Activated CD8-positive, alpha-beta T cell treated with anti-CD3 and anti-CD28 coated beads for 36 hours (primary cell): Measurements from ENCODE around the gene GNAO1. TPM values are rescaled to one million over a fixed set of nuclear protein-coding genes. Genes with fewer than 3 reads are reported as not detected.

Experiments
- ATAC-seq: fragments of 200-7000 bp; cut with Tn5 transposase; one replicate; pipeline ENCODE4 v1.10.0; 2021; ENCODE audit warnings: mild to moderate bottlenecking, moderate library complexity
- CTCF ChIA-PET: fragments of 350-600 bp; sonication (Branson Sonifier 250); formaldehyde crosslinking; loops from one replicate; lab custom pipeline; 2021; ENCODE audit warnings: antibody characterized with exemption; lab: Charles Lee
- POLR2A ChIA-PET: fragments of 350-600 bp; sonication (Branson Sonifier 250); formaldehyde crosslinking; loops from one replicate; lab custom pipeline; 2021; ENCODE audit warnings: antibody characterized with exemption; lab: Charles Lee
- DNase-seq: peaks from one replicate; pipeline ENCODE4 v3.0.0-alpha.2; 2020
- H3K27ac Mint-ChIP-seq: one replicate; pipeline ENCODE4 v1.8.0; 2021; ENCODE audit warnings: mild to moderate bottlenecking, mixed read lengths
- H3K27me3 Mint-ChIP-seq: one replicate; pipeline ENCODE4 v1.8.0; 2021; ENCODE audit warnings: mixed read lengths
- H3K36me3 Mint-ChIP-seq: one replicate; pipeline ENCODE4 v1.8.0; 2021; ENCODE audit warnings: low read depth, mixed read lengths
- H3K4me1 Mint-ChIP-seq: one replicate; pipeline ENCODE4 v1.8.0; 2021; ENCODE audit warnings: low read depth, mixed read lengths
- H3K4me3 Mint-ChIP-seq: one replicate; pipeline ENCODE4 v1.8.0; 2021; ENCODE audit warnings: mild to moderate bottlenecking, moderate library complexity, mixed read lengths
- H3K9me3 Mint-ChIP-seq: one replicate; pipeline ENCODE4 v1.8.0; 2021; ENCODE audit warnings: mixed read lengths
- CTCF ChIP-seq: fragments of 200-600 bp; IDR thresholded peaks from one replicate; pipeline ENCODE4 v1.8.0; 2022; ENCODE audit warnings: antibody characterized with exemption, mild to moderate bottlenecking
- intact Hi-C: fragments of 100-400 bp; cut with micrococcal nuclease; formaldehyde crosslinking; loops from one replicate; pipeline ENCODE4 v1.10.0; 2022
- total RNA-seq, 2 experiments: library from RNA; stranded (reverse); gene quantifications; one replicate each; pipeline ENCODE4 v1.2.3, GENCODE V29; 2021

The GNAO1 gene
- total RNA-seq, 2 experiments from 2014 or later = 2.3 to 2.4 TPM

- Mint-ChIP-seq H3K27ac (no peak overlapping the region), H3K4me3 (no peak overlapping the region), H3K4me1 (peaks cover 11% of the 10 kb centered on the region), H3K36me3 (no peaks in the 10 kb centered on the region), H3K9me3 (no peaks in the 10 kb centered on the region), H3K27me3 (peaks cover 5% of the 10 kb centered on the region)
- DNase-seq (no peak), ATAC-seq (no peak)
- intact Hi-C loops = no loop called here
- ChIA-PET CTCF (interaction anchor here (0.9 to 2.0 kb wide), 4 partner anchors 10 to 96 kb away, joined by 3 to 6 read pairs (median 4); no protein-coding TSS in a partner anchor), POLR2A (no interaction called here)
- no peak for TF ChIP-seq CTCF
Observed at GRCh38 chr16:56298948-56299596, 107.8 kb downstream of the GNAO1 start.

- ChIA-PET CTCF (interaction anchor here (0.7 to 3.5 kb wide), 4 partner anchors 9 to 19 kb away, joined by 3 to 25 read pairs (median 4); no protein-coding TSS in a partner anchor), POLR2A (no interaction called here)
- intact Hi-C loops = no loop called here
- Mint-ChIP-seq H3K4me3 (no peak overlapping the region), H3K4me1 (peaks cover 11% of the 10 kb centered on the region), H3K27me3 (peaks cover 5% of the 10 kb centered on the region), H3K27ac (no peak overlapping the region), H3K36me3 (no peaks in the 10 kb centered on the region), H3K9me3 (no peaks in the 10 kb centered on the region)
- TF ChIP-seq CTCF = no peak
- DNase-seq (no peak), ATAC-seq (no peak)
Observed at GRCh38 chr16:56300242-56300623, 108.9 kb downstream of the GNAO1 start.

- no peak for DNase-seq
- no peak for ATAC-seq
- H3K27ac Mint-ChIP-seq = no peak overlapping the region
- H3K36me3 Mint-ChIP-seq = no peaks in the 10 kb centered on the region
- POLR2A ChIA-PET = no interaction called here
- intact Hi-C loops = no loop called here
- H3K9me3 Mint-ChIP-seq = no peaks in the 10 kb centered on the region
- no peak for TF ChIP-seq CTCF
- no peak overlapping the region for H3K4me3 Mint-ChIP-seq
- CTCF ChIA-PET = interaction anchor here (0.7 to 3.5 kb wide), 3 partner anchors 11 to 20 kb away, joined by 3 to 25 read pairs (median 4); no protein-coding TSS in a partner anchor
- peaks cover 3% of the 10 kb centered on the region for H3K27me3 Mint-ChIP-seq
- peaks cover 11% of the 10 kb centered on the region for H3K4me1 Mint-ChIP-seq
Observed at GRCh38 chr16:56300891-56301850, 109.9 kb downstream of the GNAO1 start.

- Mint-ChIP-seq H3K9me3 (no peaks in the 10 kb centered on the region), H3K27me3 (peaks cover 3% of the 10 kb centered on the region), H3K27ac (no peak overlapping the region), H3K36me3 (no peaks in the 10 kb centered on the region), H3K4me3 (no peak overlapping the region), H3K4me1 (peaks cover 11% of the 10 kb centered on the region)
- intact Hi-C loops = no loop called here
- ChIA-PET POLR2A (no interaction called here), CTCF (interaction anchor here (0.9 to 3.5 kb wide), 2 partner anchors 10 to 16 kb away, joined by 3 to 25 read pairs; no protein-coding TSS in a partner anchor)
- TF ChIP-seq CTCF = no peak
- no peak for DNase-seq
- no peak for ATAC-seq
Observed at GRCh38 chr16:56302506-56302905, 111.2 kb downstream of the GNAO1 start.
